HG03342 (cell line): ENCODE results near the gene CCL26.

Experiments
- ATAC-seq: cut with Tn5 transposase; IDR thresholded peaks from one replicate; pipeline ENCODE4 v1.9.1; 2021; ENCODE audit warnings: mild to moderate bottlenecking, moderate library complexity; ENCODE audit not compliant: unreplicated experiment

Gene CCL26, protein sequence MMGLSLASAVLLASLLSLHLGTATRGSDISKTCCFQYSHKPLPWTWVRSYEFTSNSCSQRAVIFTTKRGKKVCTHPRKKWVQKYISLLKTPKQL

GRCh38 chr7:75772081-75773077 is at the start of gene CCL26:
CCL26 (minus strand) TSS chr7:75772211; CDS start chr7:75772176, 35 bp downstream.
- ATAC-seq = no peak

GRCh38 chr7:75820688-75821087 is 48.7 kb upstream of the CCL26 start:
- ATAC-seq = no peak

DNA sequence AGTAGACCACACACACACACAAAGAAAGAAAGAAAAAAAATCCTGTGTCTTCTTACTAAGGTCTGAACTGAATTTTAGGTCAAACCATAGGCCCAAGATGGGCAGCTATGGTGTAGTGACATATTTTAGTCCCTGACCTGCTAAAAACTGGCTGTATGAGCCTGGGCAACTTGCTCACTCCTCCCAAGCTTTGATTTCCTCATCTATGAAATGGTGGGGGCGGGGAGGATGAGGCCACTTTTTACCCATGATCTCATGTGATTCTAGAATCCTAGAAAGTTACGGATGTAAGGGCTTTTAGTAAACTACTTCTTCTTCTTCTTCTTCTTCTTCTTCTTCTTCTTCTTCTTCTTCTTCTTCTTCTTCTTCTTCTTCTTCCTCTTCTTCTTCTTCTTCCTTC is 47.7 kb upstream of the CCL26 start:
- ATAC-seq = no peak

DNA sequence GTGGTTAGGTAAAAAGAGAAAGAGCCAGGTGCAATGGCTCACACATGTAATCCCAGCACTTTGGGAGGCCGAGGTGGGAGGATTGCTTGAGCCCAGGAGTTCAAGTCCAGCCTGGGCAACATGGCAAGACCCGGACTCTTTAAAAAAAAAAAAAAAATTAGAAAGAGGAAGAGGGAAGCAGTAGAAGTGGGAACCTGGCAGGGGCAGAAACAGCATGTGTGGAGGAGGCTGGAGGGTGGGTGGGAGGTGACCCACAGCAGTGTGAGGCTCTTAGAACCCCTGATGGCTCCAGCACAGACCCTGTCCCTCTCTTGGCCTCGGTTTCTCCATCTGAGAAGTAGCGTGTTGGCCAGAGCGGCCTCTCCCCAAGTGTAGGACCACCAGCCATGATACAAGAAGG is 46.5 kb upstream of the CCL26 start:
- ATAC-seq = no peak

DNA sequence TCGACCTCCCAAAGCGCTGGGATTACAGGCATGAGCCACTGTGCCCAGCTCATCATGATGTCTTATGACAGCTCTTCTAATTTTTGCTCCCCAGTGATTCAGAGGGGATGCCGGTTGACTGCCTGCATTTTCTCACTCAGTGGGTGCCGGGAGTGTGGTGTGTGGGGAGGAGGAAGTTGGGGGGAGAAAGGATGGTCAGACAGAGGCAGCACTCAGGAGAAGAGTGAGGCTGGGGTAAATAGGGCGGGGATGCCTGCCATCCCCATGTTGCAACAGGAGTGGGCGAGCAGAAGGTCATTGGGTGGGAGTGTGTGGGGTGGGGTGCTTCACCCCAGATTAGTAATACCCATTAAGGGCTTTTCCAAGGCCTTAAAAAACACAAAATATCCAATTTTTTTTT is 45.1 kb upstream of the CCL26 start:
- ATAC-seq = no peak

DNA sequence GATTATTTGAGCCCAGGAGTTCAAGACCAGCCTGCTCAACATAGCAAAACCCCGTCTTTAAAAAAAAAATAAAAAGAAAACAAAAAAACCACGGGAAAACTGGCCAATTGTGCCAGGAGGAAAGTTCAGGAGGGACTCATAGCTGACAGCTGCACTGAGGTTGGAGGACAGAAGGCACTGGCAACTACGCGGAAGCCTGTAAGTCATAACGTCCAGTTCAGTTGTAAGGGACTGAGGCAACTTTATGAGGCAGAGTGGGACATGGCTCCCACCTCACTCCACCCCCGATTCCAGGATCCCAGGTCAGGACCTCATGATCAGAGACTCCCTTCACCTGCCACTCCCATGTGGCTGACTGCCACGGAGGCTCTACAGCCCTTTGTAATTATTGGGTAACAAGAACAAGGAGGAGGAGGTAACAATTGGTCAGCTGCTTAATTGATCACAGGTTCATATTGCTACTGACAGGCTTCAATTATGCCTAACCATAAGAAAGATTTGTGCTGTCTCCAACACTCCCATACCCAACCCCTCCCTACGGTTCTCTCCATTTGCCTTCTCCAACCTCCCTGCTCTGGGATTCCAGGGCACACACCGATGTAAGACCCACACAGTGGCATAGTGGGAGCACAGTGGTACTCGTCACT is 43.5 kb upstream of the CCL26 start:
- ATAC-seq = no peak

GRCh38 chr7:75814407-75814947 is 42.5 kb upstream of the CCL26 start:
- no peak for ATAC-seq

- no peak for ATAC-seq
Observed at GRCh38 chr7:75813781-75814236, 41.8 kb upstream of the CCL26 start, which contains the start of gene CCL24. CCL24 (minus strand) TSS chr7:75813806; CDS start chr7:75813715, 91 bp downstream.

DNA sequence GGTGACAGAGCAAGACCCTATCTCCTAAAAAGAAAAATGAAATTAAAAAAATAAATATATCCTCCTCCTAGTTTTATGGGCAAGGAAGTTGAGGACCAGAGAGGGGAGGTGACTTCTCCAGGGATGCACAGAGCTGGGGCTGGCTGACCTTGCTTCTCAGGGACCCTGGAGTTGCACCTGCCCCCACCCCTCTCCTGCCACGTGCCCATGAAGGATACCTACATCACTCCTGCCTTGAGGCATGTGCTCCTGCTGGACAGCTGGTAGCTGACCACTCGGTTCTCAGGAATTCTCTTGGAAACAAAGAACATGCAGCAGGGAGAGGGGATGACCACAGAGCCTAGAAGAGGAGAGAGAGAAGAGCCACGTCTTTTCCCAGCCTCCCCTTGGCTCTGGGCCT is 41.1 kb upstream of the CCL26 start:
- ATAC-seq = no peak

GRCh38 chr7:75811894-75812678 is 40.1 kb upstream of the CCL26 start:
- ATAC-seq = no peak

GRCh38 chr7:75809396-75809795 is 37.4 kb upstream of the CCL26 start:
- ATAC-seq = no peak

GRCh38 chr7:75808106-75808505 is 36.1 kb upstream of the CCL26 start:
- ATAC-seq = no peak

DNA sequence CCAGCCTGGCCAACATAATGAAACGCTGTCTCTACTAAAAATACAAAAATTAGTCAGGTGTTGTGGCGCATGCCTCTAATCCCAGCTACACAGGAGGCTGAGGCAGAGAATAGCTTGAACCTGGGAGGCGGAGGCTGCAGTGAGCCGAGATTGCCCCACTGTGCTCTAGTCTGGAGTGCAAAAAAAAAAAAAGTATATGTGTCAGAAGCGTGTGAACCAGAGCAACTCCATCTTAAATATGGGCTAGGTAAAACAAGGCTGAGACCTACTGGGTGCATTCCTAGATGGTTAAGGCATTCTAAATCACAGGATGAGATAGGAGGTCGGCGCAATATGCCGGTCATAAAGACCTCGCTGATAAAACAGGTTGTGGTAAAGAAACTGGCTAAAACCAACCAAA is 35.4 kb upstream of the CCL26 start:
- no peak for ATAC-seq

DNA sequence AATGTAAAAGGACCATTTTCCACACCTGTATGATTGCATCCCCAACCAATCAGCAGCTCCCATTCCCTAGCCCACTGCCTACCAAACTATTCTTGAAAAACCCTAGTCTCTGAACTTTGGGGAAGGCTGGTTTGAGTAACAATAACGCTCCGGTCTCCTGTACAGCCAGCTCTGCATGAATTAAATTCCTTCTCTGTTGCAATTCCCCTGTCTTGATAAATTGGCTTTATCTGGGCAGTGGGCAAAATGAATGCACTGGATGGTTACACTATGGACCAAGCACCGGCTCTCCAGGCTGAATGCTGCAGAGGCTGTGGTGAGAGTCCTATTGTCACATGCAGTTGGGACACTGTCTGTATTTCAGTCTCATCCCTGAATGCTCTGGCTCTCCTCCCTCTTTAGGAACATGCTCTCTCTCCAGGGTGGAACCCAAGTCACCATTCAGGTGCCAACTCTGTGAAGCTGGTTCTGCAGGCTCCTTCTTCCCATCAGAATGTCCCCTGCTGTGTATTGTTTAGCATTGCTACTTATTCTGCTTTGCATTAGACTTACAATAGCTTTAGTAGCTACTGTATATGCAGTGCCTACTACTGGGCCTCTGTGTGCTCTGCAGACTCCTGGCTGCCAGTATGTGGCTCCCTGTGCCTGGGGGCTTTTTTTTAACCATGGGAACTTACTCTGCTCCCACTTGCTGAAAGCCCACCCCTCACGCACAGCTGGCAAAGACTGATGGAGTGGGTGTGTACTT is 34.7 kb upstream of the CCL26 start:
- ATAC-seq = no peak

GRCh38 chr7:75804705-75805104 is 32.7 kb upstream of the CCL26 start:
- ATAC-seq = no peak

DNA sequence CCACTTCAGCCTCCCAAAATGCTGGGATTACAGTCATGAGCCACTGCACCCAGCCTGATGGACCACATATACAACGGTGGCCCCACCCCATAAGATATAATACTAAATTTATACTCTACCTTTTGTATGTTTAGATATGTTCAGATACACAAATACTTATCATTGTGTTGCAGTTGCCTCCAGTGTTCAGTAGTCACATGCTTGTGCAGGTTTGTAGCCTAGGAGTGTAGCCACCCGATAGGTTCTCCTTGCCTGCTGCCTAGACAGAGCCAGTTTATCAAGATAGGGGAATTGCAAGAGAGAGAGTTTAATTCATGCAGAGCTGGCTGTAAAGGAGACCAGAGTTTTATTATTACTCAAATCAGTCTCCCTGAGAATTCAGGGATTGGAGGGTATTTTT is 32.0 kb upstream of the CCL26 start:
- no peak for ATAC-seq

DNA sequence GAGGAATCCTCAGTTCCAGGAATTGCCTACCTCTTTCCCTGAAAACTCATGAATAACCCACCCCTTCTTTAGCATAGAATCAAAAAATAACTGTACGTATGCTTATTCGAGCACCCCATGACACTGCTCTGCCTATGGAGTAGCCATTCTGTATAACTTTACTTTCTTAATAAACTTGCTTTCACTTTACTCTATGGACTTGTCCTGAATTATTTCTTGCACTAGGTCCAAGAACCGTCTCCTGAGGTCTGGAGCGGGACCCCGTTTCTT is 30.5 kb upstream of the CCL26 start:
- no peak for ATAC-seq

GRCh38 chr7:75798770-75799169 is 26.8 kb upstream of the CCL26 start:
- no peak for ATAC-seq

DNA sequence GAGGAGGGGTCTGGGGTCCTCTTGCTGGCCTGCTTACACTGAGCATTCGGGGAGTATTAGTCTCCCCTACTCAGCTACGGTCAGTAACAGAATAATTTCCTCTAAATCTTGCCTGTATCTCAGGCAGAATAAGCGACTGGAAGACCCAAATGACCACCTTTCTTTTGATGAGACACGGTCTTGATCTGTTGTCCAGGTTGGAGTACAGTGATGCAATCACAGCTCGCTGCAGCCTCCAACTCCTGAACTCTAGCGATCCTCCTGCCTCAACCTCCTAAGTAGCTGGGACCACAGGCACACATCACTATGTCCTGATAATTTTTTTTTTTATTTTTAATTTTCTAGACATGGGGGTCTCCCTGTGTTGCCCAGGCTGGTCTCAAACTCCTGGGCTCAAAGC is 24.4 kb upstream of the CCL26 start:
- ATAC-seq = no peak

- ATAC-seq = no peak
Observed at GRCh38 chr7:75795831-75796285, 23.8 kb upstream of the CCL26 start.
